ENCODE data around the gene MAVS.

Gene MAVS

DNA sequence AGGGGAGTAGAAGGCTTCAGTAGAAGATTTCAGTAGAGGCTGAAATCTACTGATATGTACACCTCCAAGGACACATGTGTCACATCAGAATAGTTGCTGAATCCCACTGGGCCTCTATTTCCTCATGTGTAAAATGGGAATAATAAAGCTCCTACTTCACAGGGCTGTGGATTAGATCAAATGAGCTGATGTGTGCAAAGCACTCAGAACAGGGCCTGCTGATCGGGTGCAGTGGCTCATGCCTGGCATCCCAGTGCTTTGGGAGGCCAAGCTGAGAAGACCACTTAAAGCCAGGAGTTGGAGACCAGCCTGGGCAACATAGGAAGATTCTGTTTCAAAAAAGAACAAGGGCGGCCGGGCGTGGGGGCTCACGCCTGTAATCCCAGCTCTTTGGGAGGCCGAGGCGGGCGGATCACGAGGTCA, 34.4 kb upstream of the MAVS start:
- TF ChIP-seq, protein P1, sequence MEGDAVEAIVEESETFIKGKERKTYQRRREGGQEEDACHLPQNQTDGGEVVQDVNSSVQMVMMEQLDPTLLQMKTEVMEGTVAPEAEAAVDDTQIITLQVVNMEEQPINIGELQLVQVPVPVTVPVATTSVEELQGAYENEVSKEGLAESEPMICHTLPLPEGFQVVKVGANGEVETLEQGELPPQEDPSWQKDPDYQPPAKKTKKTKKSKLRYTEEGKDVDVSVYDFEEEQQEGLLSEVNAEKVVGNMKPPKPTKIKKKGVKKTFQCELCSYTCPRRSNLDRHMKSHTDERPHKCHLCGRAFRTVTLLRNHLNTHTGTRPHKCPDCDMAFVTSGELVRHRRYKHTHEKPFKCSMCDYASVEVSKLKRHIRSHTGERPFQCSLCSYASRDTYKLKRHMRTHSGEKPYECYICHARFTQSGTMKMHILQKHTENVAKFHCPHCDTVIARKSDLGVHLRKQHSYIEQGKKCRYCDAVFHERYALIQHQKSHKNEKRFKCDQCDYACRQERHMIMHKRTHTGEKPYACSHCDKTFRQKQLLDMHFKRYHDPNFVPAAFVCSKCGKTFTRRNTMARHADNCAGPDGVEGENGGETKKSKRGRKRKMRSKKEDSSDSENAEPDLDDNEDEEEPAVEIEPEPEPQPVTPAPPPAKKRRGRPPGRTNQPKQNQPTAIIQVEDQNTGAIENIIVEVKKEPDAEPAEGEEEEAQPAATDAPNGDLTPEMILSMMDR (conservative IDR thresholded peaks at IDR 0.05; ENCODE audit: low read depth, low read length), result no peak
- H3K4me2 ChIP-seq, result no peak overlapping the region
- H3K27me3 ChIP-seq (ENCODE audit: insufficient read depth, low read depth), result no peaks in the 10 kb centered on the region
- no peaks in the 10 kb centered on the region for H4K20me1 ChIP-seq (ENCODE audit: insufficient read depth)
- peak overlapping the region; percentile 44; the same call in 1 of the 2 replicates for H2AFZ ChIP-seq (ENCODE audit: low read depth)
- H3K36me3 ChIP-seq (ENCODE audit: insufficient read depth), result no peaks in the 10 kb centered on the region
- no peaks in the 10 kb centered on the region for H3K79me2 ChIP-seq (ENCODE audit: insufficient read depth, low read depth)
- H3K9ac ChIP-seq, result peak overlapping the region; percentile 49; the same call in 1 of the 2 replicates
- peak overlapping the region; percentile 76 for H3K27ac ChIP-seq
- no peak overlapping the region for H3K4me3 ChIP-seq (IDR thresholded peaks at IDR 0.05; ENCODE audit: insufficient read depth, low read depth, low read length)
- peaks cover 6% of the 10 kb centered on the region for H3K4me1 ChIP-seq (ENCODE audit: low read depth, poor library complexity, severe bottlenecking)

DNA sequence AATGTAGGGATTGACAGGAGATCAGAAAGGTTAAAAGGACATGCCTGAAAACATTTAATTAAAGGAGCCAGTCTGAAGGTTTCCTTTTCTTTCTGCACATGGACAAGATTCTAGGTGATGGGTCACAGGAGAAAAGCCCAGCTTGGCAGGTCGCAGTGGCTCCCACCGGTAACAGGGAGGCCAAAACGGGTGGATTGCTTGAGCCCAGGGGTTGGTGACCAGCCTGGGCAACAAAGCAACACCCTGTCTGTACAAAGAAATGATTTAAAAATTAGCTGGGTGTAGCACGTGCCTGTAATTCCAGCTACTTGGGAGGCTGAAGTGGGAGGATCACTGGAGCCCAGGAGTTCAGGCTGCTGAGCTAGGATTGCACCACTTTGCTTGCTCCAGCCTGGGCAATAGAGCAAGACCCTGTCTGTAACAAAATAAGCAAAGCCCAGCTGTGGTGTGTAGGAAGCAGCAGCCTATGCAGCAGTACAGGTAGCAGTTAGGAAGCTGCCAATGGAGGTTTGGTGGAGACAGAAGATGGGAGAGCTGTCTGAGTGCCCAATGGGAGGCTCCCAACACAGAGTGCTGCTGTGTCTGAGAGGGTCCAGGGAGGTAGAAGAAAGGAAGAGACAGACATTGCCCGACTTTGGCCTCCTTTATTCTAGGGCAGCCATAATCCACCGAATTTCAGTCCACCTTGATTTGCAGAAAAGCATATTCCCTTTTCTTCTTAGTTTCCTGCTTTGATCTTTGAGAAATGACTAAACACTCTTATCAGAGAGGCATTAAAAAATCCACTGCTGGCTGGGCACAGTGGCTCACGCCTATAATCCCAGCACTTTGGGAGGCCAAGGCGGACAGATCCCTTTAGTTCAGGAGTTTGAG, 33.4 kb upstream of the MAVS start:
- Histone ChIP-seq H3K27ac (no peak overlapping the region), H3K4me1 (ENCODE audit: low read depth, poor library complexity, severe bottlenecking) (peaks cover 8% of the 10 kb centered on the region), H3K79me2 (ENCODE audit: insufficient read depth, low read depth) (no peaks in the 10 kb centered on the region), H3K27me3 (ENCODE audit: insufficient read depth, low read depth) (no peaks in the 10 kb centered on the region), H3K36me3 (ENCODE audit: insufficient read depth) (no peaks in the 10 kb centered on the region), H2AFZ (ENCODE audit: low read depth) (no peak overlapping the region), H4K20me1 (ENCODE audit: insufficient read depth) (no peaks in the 10 kb centered on the region), H3K4me2 (no peak overlapping the region), H3K4me3 (IDR thresholded peaks at IDR 0.05; ENCODE audit: insufficient read depth, low read depth, low read length) (no peak overlapping the region), H3K9ac (no peak overlapping the region)
- TF ChIP-seq, protein P1 (conservative IDR thresholded peaks at IDR 0.05; ENCODE audit: low read depth, low read length), result no peak

DNA sequence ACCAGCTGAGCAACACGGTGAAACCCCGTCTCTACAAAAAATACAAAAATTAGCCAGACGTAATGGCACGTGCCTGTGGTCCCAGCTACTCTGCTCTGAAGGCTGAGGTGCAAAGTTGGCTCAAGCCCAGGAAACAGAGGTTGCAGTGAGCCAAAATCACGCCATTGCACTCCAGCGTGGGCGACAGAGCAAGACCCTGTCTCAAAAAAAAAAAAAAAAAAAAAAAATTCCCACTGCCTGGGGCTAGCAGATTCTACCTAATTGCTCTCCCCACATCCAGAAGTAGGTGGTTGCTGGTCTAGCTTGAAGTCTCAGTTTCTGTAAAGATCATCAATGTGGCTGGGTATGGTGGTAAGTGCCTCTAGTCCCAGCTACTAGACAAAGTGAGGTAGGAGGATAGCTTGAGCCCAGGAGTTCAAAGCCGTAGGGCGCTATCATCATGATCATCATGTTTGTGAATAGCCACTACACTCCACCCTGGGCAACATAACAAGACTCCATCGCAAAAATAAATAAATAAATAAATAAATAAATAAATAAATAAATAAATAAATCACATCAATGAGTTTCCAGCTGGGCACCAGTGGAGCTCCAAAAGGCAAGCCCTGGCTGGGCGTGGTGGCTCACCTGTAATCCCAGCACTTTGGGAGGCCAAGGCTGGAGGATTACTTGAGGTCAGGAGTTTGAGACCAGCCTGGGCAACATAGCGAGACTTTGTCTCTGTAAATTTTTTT, 32.6 kb upstream of the MAVS start:
- Histone ChIP-seq H3K36me3 (ENCODE audit: insufficient read depth) (no peaks in the 10 kb centered on the region), H3K4me3 (IDR thresholded peaks at IDR 0.05; ENCODE audit: insufficient read depth, low read depth, low read length) (no peak overlapping the region), H3K9ac (no peak overlapping the region), H2AFZ (ENCODE audit: low read depth) (no peak overlapping the region), H3K27me3 (ENCODE audit: insufficient read depth, low read depth) (no peaks in the 10 kb centered on the region), H3K4me2 (no peak overlapping the region), H3K27ac (no peak overlapping the region), H3K79me2 (ENCODE audit: insufficient read depth, low read depth) (no peaks in the 10 kb centered on the region), H4K20me1 (ENCODE audit: insufficient read depth) (no peaks in the 10 kb centered on the region), H3K4me1 (ENCODE audit: low read depth, poor library complexity, severe bottlenecking) (peaks cover 12% of the 10 kb centered on the region)
- TF ChIP-seq, protein P1 (conservative IDR thresholded peaks at IDR 0.05; ENCODE audit: low read depth, low read length), result no peak

DNA sequence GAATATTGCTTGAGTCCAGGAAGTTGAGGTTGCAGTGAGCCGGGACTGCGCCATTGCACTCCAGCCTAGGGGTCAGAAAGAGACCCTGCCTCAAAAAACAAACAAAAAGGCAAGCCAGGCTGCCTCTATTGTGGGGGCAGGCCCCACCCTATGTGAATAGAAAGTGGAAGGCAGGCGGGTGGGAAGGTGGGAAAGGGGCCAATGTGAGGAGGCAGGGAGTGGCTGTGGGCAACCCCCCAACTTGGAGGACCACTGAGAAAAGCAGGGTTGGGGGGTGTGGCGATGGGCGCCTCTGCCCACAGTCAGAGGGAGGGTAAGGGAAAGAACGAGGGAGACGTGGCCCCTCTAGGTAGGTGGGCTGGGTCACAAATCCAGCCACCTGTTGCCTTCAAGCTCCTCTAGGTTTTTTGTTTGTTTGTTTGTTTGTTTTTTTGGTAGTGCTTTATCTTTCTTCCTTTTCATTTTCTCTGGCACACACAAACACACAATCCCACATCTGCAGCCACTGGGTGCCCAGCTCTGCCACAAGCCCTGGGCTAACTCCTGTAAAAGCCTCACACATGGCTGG, 31.6 kb upstream of the MAVS start:
- H3K4me1 ChIP-seq (ENCODE audit: low read depth, poor library complexity, severe bottlenecking), result peaks cover 12% of the 10 kb centered on the region
- no peak overlapping the region for H3K27ac ChIP-seq
- no peak overlapping the region for H3K9ac ChIP-seq

More for the DNA sequence above, 31.6 kb upstream of the MAVS start:
- Histone ChIP-seq H4K20me1 (ENCODE audit: insufficient read depth) (no peaks in the 10 kb centered on the region), H3K79me2 (ENCODE audit: insufficient read depth, low read depth) (no peaks in the 10 kb centered on the region), H3K27me3 (ENCODE audit: insufficient read depth, low read depth) (no peaks in the 10 kb centered on the region), H3K36me3 (ENCODE audit: insufficient read depth) (no peaks in the 10 kb centered on the region), H3K4me2 (no peak overlapping the region), H3K4me3 (IDR thresholded peaks at IDR 0.05; ENCODE audit: insufficient read depth, low read depth, low read length) (no peak overlapping the region), H2AFZ (ENCODE audit: low read depth) (no peak overlapping the region)
- TF ChIP-seq, protein P1 (conservative IDR thresholded peaks at IDR 0.05; ENCODE audit: low read depth, low read length), result no peak

Measured in KMS-11 (cell line).